GM18861 (cell line): ENCODE data around the gene TMEM117.

Experiments
- ATAC-seq: cut with Tn5 transposase; IDR thresholded peaks from one replicate; pipeline ENCODE4 v1.9.1; 2021; ENCODE audit not compliant: unreplicated experiment

The TMEM117 gene

DNA sequence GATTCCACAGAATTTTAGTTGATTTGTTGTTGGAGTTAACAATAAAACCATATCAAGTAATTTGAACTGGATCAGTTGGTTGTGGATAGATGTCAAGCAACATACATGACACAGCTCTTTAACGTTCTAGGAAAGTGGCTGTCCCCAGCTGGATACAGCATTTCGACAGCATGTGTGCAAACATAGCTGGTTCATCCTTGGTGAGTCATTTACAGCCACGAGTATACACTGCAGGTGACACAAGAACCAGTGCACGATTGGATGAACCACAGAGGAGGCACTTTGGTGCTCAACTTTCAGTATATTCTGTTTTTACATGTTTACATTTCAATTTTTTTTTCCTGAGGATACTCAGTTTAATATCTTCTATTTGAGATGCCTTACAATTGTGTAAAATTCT lies 242.4 kb downstream of the TMEM117 start:
- no peak for ATAC-seq

GRCh38 chr12:44088647-44089046 lies 252.8 kb downstream of the TMEM117 start:
- ATAC-seq = no peak

DNA sequence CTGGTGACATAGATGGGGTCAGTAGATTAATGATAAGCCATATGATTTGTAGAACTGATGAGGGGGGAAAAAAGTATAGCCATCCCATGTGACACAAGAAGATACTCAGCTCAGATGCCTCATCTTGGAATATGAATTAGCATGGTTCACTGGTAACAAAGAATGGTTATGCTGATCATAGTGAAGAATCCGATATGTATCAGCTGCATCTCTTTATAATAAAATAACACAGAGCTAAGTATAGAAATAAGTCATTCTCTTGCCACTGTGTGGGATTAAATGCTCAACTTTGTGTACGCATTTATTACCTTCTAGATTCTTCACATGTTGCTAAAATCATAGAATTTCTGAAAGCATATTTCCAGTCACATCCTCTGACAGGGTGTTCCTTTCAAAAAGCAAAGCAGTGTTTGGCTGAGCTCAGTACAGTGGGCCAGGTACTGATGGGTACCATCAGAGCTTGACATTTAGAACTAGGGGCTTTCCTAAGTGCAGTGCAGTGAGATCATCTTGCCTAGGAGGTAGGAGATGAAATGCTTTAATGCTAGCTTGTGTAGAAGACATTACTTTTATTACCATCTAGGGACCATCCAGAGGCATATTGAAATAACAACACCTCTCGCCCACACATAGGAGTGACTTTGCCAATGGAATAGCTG lies 256.2 kb downstream of the TMEM117 start:
- no peak for ATAC-seq

- ATAC-seq = no peak
These were observed 262.9 kb downstream of the TMEM117 start for GRCh38 chr12:44098786-44099185.

DNA sequence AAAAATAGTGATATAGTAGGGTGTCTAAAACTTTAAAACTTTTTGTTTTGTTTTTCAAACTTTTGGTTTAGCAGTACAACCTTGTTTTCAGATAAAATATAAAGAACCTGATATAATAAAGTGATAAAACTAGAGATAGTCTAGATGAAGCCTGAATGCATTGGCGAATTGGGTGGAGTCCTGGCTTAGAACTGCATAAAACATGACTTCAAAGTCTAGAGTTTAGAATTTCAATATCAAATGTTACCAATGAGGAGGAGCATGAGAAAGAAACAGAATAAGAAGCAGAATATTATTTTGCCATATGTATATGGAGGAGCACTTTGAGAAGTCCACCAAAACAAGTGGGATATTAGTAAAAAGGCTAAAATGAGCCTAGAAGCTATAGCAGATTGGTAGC lies 263.6 kb downstream of the TMEM117 start:
- ATAC-seq = no peak

DNA sequence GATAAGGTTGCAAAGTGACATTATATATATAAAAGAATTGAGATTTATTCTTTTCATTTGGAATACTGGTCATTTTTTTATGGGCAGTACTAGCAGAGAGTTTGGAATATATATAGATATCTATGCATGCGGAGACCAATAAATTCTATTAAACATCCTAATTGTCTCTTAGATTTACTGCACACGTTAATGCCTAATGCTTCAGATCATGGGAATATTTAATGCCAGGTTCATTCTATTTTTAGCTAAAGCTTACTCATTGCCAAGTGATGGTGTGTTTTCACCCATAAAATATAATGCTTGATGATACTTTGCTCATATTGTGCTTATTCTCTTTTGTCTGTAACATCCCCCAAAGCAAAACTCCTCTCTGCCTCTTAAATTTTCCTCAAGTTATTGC lies 264.4 kb downstream of the TMEM117 start:
- no peak for ATAC-seq

DNA sequence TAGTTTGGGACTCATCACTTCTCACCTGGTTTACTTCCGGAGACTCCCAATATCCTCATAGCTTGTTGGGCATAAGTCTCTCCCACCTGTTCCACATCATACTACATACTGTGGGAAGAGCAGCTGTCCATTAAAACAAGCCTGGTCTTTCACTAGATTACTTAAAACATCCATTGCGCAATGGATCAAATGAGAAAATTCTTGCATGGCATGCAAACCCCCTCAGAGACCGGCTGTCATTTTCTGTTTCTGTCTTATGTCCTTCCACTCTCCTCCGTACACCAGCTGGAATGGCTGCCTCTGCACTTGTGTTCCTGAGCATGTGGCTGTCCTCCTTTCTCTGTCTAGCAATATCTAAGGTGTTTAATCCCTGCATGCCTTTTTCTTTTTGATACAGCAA lies 265.6 kb downstream of the TMEM117 start:
- no peak for ATAC-seq

DNA sequence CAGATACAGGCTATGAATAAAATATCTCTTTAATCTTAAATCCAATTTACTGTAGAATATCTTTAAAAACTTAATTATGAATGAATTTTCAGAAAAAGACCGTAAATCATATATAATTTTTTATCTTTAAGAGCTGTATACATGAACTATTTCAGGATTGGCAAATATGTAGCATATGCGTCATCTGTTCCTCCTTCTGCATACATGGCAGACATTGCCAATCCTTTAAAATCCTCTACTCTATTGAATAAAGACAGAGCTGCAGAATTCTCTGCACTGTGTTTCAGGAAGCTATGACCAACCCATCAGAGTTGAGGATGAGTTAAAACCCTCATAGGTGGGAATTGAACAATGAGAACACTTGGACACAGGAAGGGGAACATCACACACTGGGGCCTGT lies 279.0 kb downstream of the TMEM117 start:
- ATAC-seq = no peak

DNA sequence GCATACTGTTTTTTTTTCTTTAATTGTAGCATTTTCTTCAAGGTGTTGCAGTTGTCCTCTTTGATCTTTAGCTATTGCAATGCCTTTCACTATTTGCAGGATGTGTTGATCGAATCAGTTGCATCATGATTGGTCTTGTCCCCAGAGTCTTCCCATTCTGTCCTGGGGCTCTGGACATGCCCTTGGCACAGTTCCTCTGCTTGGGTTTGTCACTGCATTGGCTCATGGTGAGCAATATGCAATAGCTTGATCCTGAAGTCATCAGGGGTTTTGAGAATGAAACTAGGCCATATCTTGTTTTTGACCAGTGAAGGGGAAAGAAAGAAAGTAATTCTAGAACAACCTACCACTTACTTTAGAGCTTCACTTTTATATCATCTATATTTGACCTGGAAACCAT lies 281.5 kb downstream of the TMEM117 start:
- ATAC-seq = no peak

- ATAC-seq = no peak
These were observed 283.1 kb downstream of the TMEM117 start for GRCh38 chr12:44118946-44119345.

GRCh38 chr12:44126806-44127205 lies 290.9 kb downstream of the TMEM117 start:
- no peak for ATAC-seq

GRCh38 chr12:44127966-44128710 lies 292.3 kb downstream of the TMEM117 start:
- ATAC-seq = no peak

DNA sequence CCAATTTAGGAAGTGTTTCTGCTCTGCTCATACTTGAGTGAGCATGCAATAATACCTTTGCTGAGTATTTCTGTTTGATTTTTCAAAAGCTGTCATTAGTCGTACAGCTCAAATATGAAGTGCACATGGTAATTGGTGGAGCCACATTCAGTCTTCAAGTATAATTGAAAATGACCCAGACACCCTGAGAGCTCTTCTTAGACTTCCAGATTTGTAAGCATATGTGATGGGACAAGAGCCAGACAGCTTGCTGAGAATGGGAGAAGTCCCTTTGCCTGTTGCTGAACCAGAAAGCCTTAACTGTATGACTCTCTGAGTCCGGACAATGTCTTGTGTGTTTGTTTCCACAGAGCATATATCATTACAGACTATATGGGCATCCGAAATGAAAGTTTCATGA lies 307.3 kb downstream of the TMEM117 start:
- no peak for ATAC-seq

- ATAC-seq = no peak
These were observed 313.1 kb downstream of the TMEM117 start for GRCh38 chr12:44148936-44149335.

DNA sequence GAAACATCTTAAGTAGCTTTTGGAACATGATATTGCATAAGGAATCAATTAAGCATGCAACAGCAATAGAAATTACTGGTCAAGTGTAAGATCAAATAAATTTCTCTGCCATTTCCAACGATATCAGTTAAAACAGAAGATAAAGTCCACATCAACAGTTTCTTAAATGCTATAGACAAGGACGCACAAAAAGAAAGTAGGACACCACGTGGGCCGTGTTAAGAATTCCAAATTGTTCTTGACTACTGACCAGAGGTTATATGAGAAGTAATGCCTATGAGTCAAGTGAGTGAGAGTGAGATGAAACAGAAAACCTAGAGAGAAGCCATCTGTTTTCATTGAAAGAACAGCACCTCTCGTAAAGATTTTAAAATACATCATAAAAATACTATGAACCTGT lies 318.2 kb downstream of the TMEM117 start:
- ATAC-seq = no peak

DNA sequence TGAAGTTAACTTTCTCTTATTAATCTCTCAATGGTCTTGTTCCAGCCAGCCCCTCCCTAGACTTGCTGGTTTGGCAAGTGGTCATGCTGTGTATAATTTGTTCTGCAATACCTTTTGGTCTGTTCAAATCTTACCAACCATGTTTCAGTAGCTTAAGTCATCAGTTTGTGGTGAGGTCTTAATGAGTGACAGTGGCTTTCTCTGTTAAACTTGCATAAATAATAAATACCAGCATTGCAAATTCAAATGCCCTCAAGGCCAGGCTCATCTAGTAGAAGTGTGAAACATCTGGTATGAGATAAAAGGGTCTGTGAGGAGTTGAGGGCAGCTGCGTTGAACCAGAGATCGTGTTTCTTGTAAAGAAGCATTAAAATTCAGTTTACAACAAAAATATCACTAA lies 319.5 kb downstream of the TMEM117 start:
- no peak for ATAC-seq

DNA sequence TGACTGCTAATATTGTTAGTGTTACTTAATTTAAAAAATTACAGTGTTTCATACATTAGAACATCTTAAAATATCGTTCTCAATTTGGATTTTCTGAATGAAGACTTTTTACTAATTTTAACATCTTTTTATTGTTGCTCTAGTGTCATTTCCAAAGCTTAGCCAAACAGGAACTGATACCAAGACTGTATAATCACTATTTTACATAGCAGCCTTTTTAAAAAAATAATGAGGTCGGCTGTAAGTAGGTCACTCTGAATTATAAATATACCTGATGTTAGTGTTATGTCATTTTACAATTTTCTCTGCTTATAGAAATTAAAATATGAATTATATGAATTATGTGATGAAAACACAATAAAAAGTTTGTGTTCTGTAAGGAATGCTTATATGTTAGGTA lies 321.5 kb downstream of the TMEM117 start:
- ATAC-seq = peak; percentile 73

- no peak for ATAC-seq
These were observed 322.9 kb downstream of the TMEM117 start for GRCh38 chr12:44158746-44159145.

- no peak for ATAC-seq
These were observed 323.3 kb downstream of the TMEM117 start for GRCh38 chr12:44159216-44159615.

- no peak for ATAC-seq
These were observed 324.0 kb downstream of the TMEM117 start for GRCh38 chr12:44159862-44160261.

GRCh38 chr12:44162961-44163360 lies 327.1 kb downstream of the TMEM117 start:
- no peak for ATAC-seq

DNA sequence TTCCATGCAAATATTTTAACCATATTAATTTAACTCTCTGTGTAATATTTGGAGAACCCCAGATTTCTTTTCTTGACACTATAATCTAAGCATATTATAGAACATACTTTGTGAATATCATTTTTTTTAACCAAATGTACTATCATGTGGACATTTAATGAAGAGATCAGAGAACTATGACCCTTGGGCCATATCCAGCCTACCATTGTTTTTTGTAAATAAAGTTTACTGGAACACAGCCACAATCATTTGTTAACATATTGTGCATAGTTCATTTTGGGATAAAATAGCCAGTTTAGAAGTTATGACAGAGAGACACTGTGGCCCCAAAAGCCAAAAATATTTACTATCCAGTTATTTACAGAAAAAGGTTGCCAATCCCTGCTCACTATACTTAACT lies 338.2 kb downstream of the TMEM117 start:
- no peak for ATAC-seq
